ENCODE results near the gene G2E3.

DNA sequence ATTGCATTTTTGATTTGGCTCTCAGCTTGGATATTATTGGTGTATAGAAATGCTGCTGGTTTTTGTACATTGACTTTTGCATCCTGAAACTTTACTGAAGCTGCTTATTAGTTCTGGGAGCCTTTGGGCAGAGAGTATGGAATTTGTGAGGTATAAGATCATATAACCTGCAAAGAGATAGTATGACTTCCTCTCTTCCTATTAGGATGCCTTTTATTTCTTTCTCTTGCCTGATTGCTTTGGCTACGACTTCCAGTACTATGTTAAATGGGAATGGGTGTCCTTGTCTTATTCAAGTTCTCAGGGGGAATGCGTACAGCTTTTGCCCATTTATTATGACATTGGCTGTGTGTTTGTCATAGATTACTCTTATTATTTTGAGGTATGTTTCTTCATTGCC, 86.6 kb downstream of the G2E3 start:
- TF ChIP-seq, protein P1, sequence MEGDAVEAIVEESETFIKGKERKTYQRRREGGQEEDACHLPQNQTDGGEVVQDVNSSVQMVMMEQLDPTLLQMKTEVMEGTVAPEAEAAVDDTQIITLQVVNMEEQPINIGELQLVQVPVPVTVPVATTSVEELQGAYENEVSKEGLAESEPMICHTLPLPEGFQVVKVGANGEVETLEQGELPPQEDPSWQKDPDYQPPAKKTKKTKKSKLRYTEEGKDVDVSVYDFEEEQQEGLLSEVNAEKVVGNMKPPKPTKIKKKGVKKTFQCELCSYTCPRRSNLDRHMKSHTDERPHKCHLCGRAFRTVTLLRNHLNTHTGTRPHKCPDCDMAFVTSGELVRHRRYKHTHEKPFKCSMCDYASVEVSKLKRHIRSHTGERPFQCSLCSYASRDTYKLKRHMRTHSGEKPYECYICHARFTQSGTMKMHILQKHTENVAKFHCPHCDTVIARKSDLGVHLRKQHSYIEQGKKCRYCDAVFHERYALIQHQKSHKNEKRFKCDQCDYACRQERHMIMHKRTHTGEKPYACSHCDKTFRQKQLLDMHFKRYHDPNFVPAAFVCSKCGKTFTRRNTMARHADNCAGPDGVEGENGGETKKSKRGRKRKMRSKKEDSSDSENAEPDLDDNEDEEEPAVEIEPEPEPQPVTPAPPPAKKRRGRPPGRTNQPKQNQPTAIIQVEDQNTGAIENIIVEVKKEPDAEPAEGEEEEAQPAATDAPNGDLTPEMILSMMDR (conservative IDR thresholded peaks at IDR 0.05; ENCODE audit: low read depth, low read length): no peak
- TF ChIP-seq BHLHE40 (IDR thresholded peaks at IDR 0.05; ENCODE audit: low read depth, low read length): no peak
- TF ChIP-seq CEBPB (IDR thresholded peaks at IDR 0.05; ENCODE audit: low read depth, low read length): no peak
- TF ChIP-seq POLR2A (IDR thresholded peaks at IDR 0.05; ENCODE audit: low read depth, low read length): no peak
- TF ChIP-seq, protein P2, sequence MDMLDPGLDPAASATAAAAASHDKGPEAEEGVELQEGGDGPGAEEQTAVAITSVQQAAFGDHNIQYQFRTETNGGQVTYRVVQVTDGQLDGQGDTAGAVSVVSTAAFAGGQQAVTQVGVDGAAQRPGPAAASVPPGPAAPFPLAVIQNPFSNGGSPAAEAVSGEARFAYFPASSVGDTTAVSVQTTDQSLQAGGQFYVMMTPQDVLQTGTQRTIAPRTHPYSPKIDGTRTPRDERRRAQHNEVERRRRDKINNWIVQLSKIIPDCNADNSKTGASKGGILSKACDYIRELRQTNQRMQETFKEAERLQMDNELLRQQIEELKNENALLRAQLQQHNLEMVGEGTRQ (IDR thresholded peaks at IDR 0.05; ENCODE audit: low read depth, low read length): no peak
- no peak for TF ChIP-seq FOS (IDR thresholded peaks at IDR 0.05; ENCODE audit: low read depth, low read length)
- no peak for TF ChIP-seq RCOR1 (IDR thresholded peaks at IDR 0.05; ENCODE audit: insufficient replicate concordance, low read length)
- no peak for TF ChIP-seq RFX5 (IDR thresholded peaks at IDR 0.05; ENCODE audit: low read depth, low read length)
- no peak for TF ChIP-seq CHD1 (IDR thresholded peaks at IDR 0.05; ENCODE audit: low read depth, low read length)

All from IMR-90 (cell line).